Measurements from ENCODE around the gene XIRP2.

Gene XIRP2

GRCh38 chr2:166900700-166901099 lies 12.4 kb downstream of the XIRP2 start:
- no peak for DNase-seq (ENCODE audit: extremely low read depth, low read depth)
- TF ChIP-seq CTCF (IDR thresholded peaks at IDR 0.05; ENCODE audit: low read depth, low read length): no peak; the same call in 1 of the 2 replicates

- TF ChIP-seq CTCF (IDR thresholded peaks at IDR 0.05; ENCODE audit: low read depth, low read length): no peak
- no peak for DNase-seq (ENCODE audit: extremely low read depth, low read depth)
Observed at GRCh38 chr2:166901336-166901735, 13.1 kb downstream of the XIRP2 start.

- no peak for TF ChIP-seq CTCF (IDR thresholded peaks at IDR 0.05; ENCODE audit: low read depth, low read length)
Observed at GRCh38 chr2:166916987-166917386, 28.7 kb downstream of the XIRP2 start.

GRCh38 chr2:166917415-166917814 lies 29.1 kb downstream of the XIRP2 start:
- TF ChIP-seq CTCF (IDR thresholded peaks at IDR 0.05; ENCODE audit: low read depth, low read length): no peak
- no peak for DNase-seq (ENCODE audit: extremely low read depth, low read depth)

More at GRCh38 chr2:166916987-166917386, 28.7 kb downstream of the XIRP2 start:
- DNase-seq (ENCODE audit: extremely low read depth, low read depth): no peak

GRCh38 chr2:166921261-166921896 lies 33.1 kb downstream of the XIRP2 start:
- DNase-seq (ENCODE audit: extremely low read depth, low read depth): no peak
- no peak for TF ChIP-seq CTCF (IDR thresholded peaks at IDR 0.05; ENCODE audit: low read depth, low read length)

- no peak for TF ChIP-seq CTCF (IDR thresholded peaks at IDR 0.05; ENCODE audit: low read depth, low read length)
- DNase-seq (ENCODE audit: extremely low read depth, low read depth): no peak
Observed at GRCh38 chr2:166924967-166925366, 36.7 kb downstream of the XIRP2 start.

- no peak for DNase-seq (ENCODE audit: extremely low read depth, low read depth)
- no peak for TF ChIP-seq CTCF (IDR thresholded peaks at IDR 0.05; ENCODE audit: low read depth, low read length)
Observed at GRCh38 chr2:166926657-166927056, 38.4 kb downstream of the XIRP2 start.

Data from AG09319 (cell line).